Thyroid gland (tissue), 4 donors: ENCODE data around the gene RAB28. TPM values are rescaled to one million over a fixed set of nuclear protein-coding genes. Genes with fewer than 3 reads are reported as not detected.

Source experiments
- DNase-seq, 2 donors: peaks; one replicate each; pipeline ENCODE4 v3.0.0-alpha.2; 2019
- H3K27ac ChIP-seq, 3 donors: fragments of 200-600 bp; sonication (generic); 1 replicate in 2 of 3; 2 replicates in 1 of 3; pipeline ENCODE4 v1.5.1; 2016 to 2019; ENCODE audit warnings: mild to moderate bottlenecking in 1 of 3, moderate library complexity in 1 of 3
- H3K27me3 ChIP-seq: fragments of 200-600 bp; sonication (generic); one replicate; pipeline ENCODE4 v1.5.1; 2019
- H3K36me3 ChIP-seq, 2 donors: fragments of 200-600 bp; sonication (generic); one replicate each; pipeline ENCODE4 v1.5.1; 2016 to 2019
- H3K4me1 ChIP-seq, 2 donors: fragments of 200-600 bp; sonication (generic); one replicate each; pipeline ENCODE4 v1.5.1; 2017 to 2019
- H3K4me3 ChIP-seq, 3 donors: fragments of 200-600 bp; sonication (generic); replicated peaks in 1 of 3; 1 replicate in 2 of 3; 2 replicates in 1 of 3; pipeline ENCODE4 v1.5.1; 2016; ENCODE audit warnings: mild to moderate bottlenecking in 1 of 3
- H3K9me3 ChIP-seq: fragments of 200-600 bp; sonication (generic); one replicate; pipeline ENCODE4 v1.5.1; 2017
- POLR2A ChIP-seq, 2 donors: fragments of 450-650 bp; IDR thresholded peaks; one replicate each; pipeline ENCODE4 v1.6.1; 2017; ENCODE audit warnings: antibody characterized with exemption in 2 of 2, mild to moderate bottlenecking in 2 of 2, moderate library complexity in 1 of 2
- WGBS, 2 donors: methylation state at CpG; one replicate each; pipeline ENCODE4 v1.1.5; 2017; 5-methylcytosine and 5-hydroxymethylcytosine counted together
- intact Hi-C: fragments of 100-400 bp; cut with DNase I; formaldehyde crosslinking; loops from one replicate; pipeline ENCODE4 v1.15.1; 2023
- total RNA-seq, 4 donors: library from RNA; depleted of rRNA; stranded (reverse); fragments of >200 nt; gene quantifications; one replicate each; pipeline ENCODE4 v1.2.3, GENCODE V29; 2016
- TF ChIP-seq, protein P1 (sequence below), 6 experiments: fragments of 200-600 bp in 3 of 6; fragments of 450-650 bp in 3 of 6; sonication (generic) in 3 of 6; IDR thresholded peaks; one replicate each; pipeline ENCODE4 v1.5.1; 2016 to 2019; ENCODE audit warnings: antibody characterized with exemption in 6 of 6, mild to moderate bottlenecking in 2 of 6, inconsistent platforms in 1 of 6, moderate library complexity in 1 of 6

Gene RAB28
- total RNA-seq, 4 donors from 2014 or later = 25.1 to 30.0 (median 25.4) TPM

DNA sequence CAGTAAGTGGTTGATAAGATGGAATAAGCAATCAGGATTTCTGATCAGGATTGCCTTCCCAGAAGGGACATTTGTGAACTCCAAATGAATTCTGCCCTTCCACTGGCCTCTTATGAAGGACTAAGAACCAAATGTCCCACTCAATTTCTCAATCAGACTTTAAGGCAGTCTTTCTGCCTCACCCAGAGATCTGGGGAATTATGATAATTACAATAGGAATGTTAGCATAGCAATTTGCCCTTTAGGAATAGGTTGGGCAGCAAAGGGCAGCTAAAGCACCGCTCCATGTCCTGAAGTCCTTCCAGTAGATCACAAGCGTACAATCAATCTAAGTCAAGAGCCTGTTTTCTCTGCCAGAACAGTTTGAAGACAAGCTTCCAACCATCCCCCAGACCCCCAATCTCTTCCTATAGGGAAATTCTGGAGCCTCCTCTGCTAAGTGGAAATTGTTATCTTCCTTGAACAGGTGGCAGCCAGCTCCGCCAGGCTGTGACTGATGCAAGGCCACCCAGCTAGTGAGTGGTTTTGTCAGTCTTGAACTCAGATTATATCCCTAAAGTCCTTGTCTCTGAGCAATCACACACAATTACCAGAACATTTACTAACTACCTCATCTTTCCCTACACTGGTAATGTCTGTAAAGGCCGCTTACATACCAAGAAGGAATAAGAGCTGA is 41.6 kb upstream of the RAB28 start:
- H3K4me1 ChIP-seq = peaks cover 0 to 6% of the 10 kb centered on the region in 2 donors
- no peaks in the 10 kb centered on the region for H3K9me3 ChIP-seq
- DNase-seq = no peak
- H3K4me3 ChIP-seq = no peak overlapping the region
- whole genome bisulfite sequencing, 2 donors = 56 to 68% methylated on average over 4 of the region's 4 CpGs
- H3K27ac ChIP-seq = no peak overlapping the region
- H3K27me3 ChIP-seq = peaks cover 73% of the 10 kb centered on the region
- no peaks in the 10 kb centered on the region for H3K36me3 ChIP-seq
- TF ChIP-seq POLR2A (IDR thresholded peaks at IDR 0.05) = no peak
- intact Hi-C loops = no loop called here

DNA sequence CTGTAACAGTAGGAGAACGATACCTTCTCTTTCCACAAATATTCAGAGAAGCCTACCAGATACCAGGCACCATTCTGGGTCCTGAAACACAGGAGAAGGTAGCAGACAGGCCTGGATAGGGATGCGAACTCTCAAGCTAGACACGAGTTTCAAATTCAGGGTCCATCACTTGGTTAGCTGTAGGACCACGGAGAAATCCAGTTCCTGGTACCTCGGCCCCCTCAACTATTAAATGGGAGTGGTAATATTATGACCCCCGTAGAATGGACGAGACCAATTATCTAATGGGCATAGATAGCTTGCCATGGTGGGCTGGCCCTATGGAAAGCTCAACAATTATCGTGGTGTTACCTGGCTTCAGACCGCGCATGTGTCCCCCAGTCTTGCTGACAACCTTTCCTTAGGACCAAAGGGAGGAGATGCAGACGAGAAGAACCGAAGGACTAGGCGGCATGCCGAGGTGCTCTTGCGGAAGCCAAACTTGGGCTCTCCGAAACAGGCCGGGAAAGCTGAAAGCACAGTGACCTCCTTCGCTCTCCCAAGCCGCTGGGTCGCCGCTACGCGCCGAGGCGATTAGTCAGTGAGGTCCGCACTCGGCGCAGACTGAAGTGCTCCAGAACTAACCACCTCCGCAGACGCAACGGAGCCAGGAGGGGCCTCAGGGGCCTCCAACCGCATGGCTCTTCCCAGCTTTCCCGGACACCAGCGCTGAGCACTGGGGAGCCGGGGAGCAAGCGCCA is 40.5 kb upstream of the RAB28 start:
- TF ChIP-seq, protein P1, sequence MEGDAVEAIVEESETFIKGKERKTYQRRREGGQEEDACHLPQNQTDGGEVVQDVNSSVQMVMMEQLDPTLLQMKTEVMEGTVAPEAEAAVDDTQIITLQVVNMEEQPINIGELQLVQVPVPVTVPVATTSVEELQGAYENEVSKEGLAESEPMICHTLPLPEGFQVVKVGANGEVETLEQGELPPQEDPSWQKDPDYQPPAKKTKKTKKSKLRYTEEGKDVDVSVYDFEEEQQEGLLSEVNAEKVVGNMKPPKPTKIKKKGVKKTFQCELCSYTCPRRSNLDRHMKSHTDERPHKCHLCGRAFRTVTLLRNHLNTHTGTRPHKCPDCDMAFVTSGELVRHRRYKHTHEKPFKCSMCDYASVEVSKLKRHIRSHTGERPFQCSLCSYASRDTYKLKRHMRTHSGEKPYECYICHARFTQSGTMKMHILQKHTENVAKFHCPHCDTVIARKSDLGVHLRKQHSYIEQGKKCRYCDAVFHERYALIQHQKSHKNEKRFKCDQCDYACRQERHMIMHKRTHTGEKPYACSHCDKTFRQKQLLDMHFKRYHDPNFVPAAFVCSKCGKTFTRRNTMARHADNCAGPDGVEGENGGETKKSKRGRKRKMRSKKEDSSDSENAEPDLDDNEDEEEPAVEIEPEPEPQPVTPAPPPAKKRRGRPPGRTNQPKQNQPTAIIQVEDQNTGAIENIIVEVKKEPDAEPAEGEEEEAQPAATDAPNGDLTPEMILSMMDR (IDR thresholded peaks at IDR 0.05) = no peak
- no peak for TF ChIP-seq POLR2A (IDR thresholded peaks at IDR 0.05)
- no peak overlapping the region for H3K4me3 ChIP-seq
- H3K27me3 ChIP-seq = peaks cover 67% of the 10 kb centered on the region

DNA sequence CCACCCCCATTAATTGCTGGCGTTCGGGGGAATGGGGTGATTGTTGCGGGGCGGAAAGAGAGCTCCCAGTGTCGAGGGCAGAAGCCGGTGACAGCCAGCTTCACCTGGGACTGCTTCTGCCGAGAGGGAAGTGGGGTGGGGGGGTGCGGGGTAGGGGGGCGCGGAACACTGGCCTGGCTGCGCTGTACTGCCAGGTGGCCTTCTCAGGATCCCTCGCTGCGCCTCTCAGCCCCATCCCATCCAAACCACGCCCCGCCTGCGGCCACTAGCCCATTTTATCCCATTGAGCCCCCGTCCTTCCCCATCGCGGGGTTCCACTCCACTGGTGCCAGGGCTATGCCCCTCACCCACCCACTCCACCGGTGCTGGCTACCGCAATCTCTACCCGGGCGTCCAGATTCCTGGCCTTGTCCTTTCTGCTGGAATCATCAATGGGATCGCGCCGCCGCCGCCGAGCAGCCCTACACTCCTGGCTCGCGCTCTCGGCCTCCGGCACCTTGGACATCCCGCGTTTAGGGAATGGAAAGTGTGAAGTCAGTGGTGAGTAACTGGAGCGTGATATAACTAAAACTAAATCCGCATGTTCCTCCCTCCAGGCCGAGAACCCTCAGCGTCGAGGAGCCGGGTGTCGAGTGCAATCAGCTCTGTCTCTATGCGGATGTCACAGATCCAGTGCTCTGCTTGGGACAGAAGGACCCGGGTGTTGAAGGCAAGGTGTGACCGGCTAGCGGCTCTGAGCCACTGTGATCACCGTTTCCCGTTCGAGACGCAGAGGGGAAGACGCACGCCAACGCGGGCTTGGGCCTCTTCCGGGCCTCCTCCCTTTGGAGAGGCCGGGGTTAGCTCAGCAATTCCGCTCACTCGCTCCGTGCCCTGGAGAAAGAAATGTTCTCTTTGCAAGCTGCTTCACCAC is 39.7 kb upstream of the RAB28 start:
- intact Hi-C loops = no loop called here
- H3K4me3 ChIP-seq = no peak overlapping the region
- no peak for DNase-seq
- H3K4me1 ChIP-seq = peaks cover 0 to 6% of the 10 kb centered on the region in 2 donors
- peaks cover 59% of the 10 kb centered on the region for H3K27me3 ChIP-seq
- H3K36me3 ChIP-seq = no peaks in the 10 kb centered on the region
- 12 to 17% methylated on average over 40 to 54 of the region's 59 CpGs for WGBS, 2 donors
- no peaks in the 10 kb centered on the region for H3K9me3 ChIP-seq
- TF ChIP-seq POLR2A (IDR thresholded peaks at IDR 0.05) = no peak
- TF ChIP-seq, protein P1 (IDR thresholded peaks at IDR 0.05) = no peak
- no peak overlapping the region for H3K27ac ChIP-seq

More for the DNA sequence above, 40.5 kb upstream of the RAB28 start:
- H3K4me1 ChIP-seq = peaks cover 0 to 6% of the 10 kb centered on the region in 2 donors
- DNase-seq = no peak
- no peaks in the 10 kb centered on the region for H3K36me3 ChIP-seq
- no peak overlapping the region for H3K27ac ChIP-seq
- 13 to 25% methylated on average over 18 to 36 of the region's 36 CpGs for WGBS, 2 donors
- no peaks in the 10 kb centered on the region for H3K9me3 ChIP-seq
- intact Hi-C loops = no loop called here

DNA sequence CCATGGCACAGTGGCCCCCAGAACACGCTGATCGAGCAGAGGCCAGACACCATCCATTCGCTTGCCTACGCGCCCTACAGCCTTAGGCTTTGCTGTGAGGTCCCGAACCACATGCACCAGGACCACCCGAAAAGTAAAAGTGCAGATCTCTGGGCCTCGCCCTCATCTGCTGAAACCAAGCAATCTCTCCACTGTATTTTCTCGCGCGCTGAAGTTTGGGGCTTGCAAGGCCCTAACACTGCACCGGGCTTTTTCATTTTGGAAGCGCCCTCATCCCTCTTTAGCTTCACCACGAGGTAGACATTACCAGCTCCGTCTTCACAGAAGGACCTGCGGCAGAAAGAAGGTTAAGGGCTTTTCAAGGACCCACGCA is 39.0 kb upstream of the RAB28 start:
- no peak for DNase-seq
- intact Hi-C loops = no loop called here
- Histone ChIP-seq H3K9me3 (no peaks in the 10 kb centered on the region), H3K4me1 (peaks cover 0 to 6% of the 10 kb centered on the region in 2 donors), H3K36me3 (no peaks in the 10 kb centered on the region), H3K4me3 (no peak overlapping the region), H3K27ac (no peak overlapping the region), H3K27me3 (peaks cover 52% of the 10 kb centered on the region)
- TF ChIP-seq, protein P1 (IDR thresholded peaks at IDR 0.05) = no peak
- TF ChIP-seq POLR2A (IDR thresholded peaks at IDR 0.05) = no peak
- WGBS, 2 donors = 13 to 23% methylated on average over 5 to 15 of the region's 17 CpGs

DNA sequence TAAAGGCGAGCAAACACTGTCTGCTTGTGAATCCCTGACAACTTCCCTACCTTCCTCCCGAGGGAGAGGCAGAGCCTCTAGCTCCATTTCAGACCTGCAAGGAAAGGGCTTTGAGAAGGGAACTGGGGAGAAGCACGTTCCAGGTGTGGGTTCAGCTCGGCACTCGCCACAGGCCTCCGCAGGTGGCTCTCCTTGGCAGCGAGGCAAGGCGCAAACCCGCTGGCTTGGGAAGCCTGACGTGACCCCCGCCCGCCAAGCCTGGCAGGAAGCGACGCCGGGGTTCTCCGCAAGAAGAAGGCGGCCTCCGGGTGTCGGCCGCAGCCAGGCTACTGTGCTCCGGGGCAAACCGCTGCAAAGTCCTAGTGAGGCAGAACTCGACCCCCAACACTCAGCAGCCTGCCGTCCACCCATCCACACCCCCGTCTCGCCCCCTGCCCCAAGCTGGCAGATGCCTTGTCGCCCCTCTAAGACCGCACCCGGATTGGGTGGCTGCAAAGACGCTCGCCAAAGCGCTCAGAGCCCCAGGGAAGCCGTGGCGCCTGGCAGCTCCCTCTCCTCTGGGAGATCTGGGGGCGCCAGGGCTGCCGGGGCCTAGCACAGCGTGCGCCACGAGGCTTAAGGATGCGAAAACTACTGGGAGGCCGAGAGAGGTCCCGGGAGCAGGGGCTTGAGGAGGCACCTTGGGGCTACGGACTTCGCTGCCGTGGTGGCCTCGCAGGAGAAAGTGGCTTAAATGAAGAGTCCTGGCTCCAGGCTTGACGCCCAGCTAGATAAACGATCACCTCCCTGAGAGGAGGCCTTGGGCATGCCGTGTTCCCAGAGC is 38.4 kb upstream of the RAB28 start:
- intact Hi-C loops = no loop called here
- DNase-seq = no peak
- no peak overlapping the region for H3K27ac ChIP-seq

More for the DNA sequence above, 38.4 kb upstream of the RAB28 start:
- H3K27me3 ChIP-seq = peaks cover 46% of the 10 kb centered on the region
- WGBS, 2 donors = 5 to 11% methylated on average over 22 to 26 of the region's 49 CpGs
- H3K36me3 ChIP-seq = no peaks in the 10 kb centered on the region
- H3K4me3 ChIP-seq = no peak overlapping the region
- no peaks in the 10 kb centered on the region for H3K9me3 ChIP-seq
- TF ChIP-seq, protein P1 (IDR thresholded peaks at IDR 0.05) = no peak
- TF ChIP-seq POLR2A (IDR thresholded peaks at IDR 0.05) = no peak
- H3K4me1 ChIP-seq = peaks cover 0 to 2% of the 10 kb centered on the region in 2 donors
